ENCODE measurements around the gene KRT81. TPM values are rescaled to one million over a fixed set of nuclear protein-coding genes. Genes with fewer than 3 reads are reported as not detected.
A peak's percentile ranks its signal among the peaks of the same experiment; 100 is the strongest.
"Not testable (repeated sequence)": the region's sequence is repeated elsewhere in the genome, so short reads cannot be mapped to it uniquely, and the experiment has no call there.

The KRT81 gene
- total RNA-seq, 4 donors from 2014 or later = not detected

GRCh38 chr12:52255926-52256583 is 35.3 kb downstream of the KRT81 start:
- DNase-seq (ENCODE audit: low spot score) (no peak), ATAC-seq (ENCODE audit: low FRiP score) (no peak)
- no peak for TF ChIP-seq CTCF (IDR thresholded peaks at IDR 0.05)

- DNase-seq (ENCODE audit: low spot score) (no peak), ATAC-seq (ENCODE audit: low FRiP score) (no peak)
- TF ChIP-seq CTCF (IDR thresholded peaks at IDR 0.05) = no peak
Observed at GRCh38 chr12:52254965-52255751, 36.2 kb downstream of the KRT81 start.

- ATAC-seq (ENCODE audit: low FRiP score) = no peak
- TF ChIP-seq CTCF (IDR thresholded peaks at IDR 0.05) = no peak
- DNase-seq (ENCODE audit: low spot score) = no peak
Observed at GRCh38 chr12:52254180-52254964, 37.0 kb downstream of the KRT81 start.

DNA sequence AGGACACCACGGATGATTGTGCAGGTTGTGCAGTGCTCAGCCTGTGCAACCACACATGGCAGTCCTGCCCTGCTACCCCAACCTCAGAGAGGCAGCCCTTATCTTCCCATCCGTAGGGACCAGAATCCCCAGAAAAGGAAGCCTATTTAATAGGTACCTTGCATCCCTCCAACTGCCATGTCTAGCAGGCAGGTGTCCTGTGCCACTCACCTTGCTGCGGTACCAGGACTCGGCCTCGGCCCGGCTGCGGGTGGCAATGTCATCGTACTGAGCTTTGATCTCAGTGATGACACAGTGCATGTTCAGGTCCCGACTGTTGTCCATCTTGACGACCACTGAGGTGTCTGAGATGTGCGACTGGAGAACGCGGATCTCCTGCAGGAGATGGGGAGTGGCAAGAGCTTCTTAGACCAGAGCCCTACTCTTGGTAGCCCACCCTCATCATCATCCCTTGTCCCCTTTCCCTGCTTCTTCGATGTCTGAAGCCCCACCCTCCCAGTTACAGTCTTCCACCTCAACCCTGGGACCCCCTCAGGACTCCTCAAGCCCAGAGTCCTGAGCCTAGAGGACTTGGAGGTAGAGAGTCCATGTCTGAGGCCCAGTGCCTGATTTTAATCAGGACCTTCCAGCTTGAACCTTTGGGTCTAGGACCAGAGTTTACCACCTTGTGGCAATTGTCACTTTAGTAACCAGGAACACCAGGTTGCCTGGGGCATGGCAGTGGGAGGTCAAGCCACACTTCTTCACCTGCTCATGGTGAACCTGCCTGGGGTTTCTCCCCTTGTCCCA is 37.7 kb downstream of the KRT81 start:
- no peak for TF ChIP-seq CTCF (IDR thresholded peaks at IDR 0.05)
- DNase-seq (ENCODE audit: low spot score) (peak; percentile 14), ATAC-seq (ENCODE audit: low FRiP score) (no peak)

- no peak for TF ChIP-seq CTCF (IDR thresholded peaks at IDR 0.05)
- no peak for ATAC-seq (ENCODE audit: low FRiP score)
- no peak for DNase-seq (ENCODE audit: low spot score)
Observed at GRCh38 chr12:52252728-52253343, 38.5 kb downstream of the KRT81 start.

GRCh38 chr12:52252175-52252615 is 39.1 kb downstream of the KRT81 start:
- peak; percentile 22 for DNase-seq (ENCODE audit: low spot score)
- not testable (repeated sequence) for ATAC-seq (ENCODE audit: low FRiP score)
